HFFc6 (cell line): ENCODE data around the gene UGT1A8. TPM values are rescaled to one million over a fixed set of nuclear protein-coding genes. Genes with fewer than 3 reads are reported as not detected.
"Not testable (repeated sequence)": the region's sequence is repeated elsewhere in the genome, so short reads cannot be mapped to it uniquely, and the experiment has no call there.

Source experiments
- DNase-seq: peaks from one replicate; pipeline ENCODE4 v3.0.0-alpha.2; 2018
- H3K27ac Mint-ChIP-seq: 2 replicates; pipeline ENCODE4 v1.8.0; 2020; ENCODE audit warnings: mild to moderate bottlenecking, mixed read lengths
- H3K27me3 Mint-ChIP-seq: 2 replicates; pipeline ENCODE4 v1.8.0; 2021; ENCODE audit warnings: mild to moderate bottlenecking, moderate library complexity, mixed read lengths; ENCODE audit not compliant: insufficient read depth
- H3K36me3 Mint-ChIP-seq: 2 replicates; pipeline ENCODE4 v1.8.0; 2021; ENCODE audit warnings: low read depth, mixed read lengths
- H3K4me1 Mint-ChIP-seq: 2 replicates; pipeline ENCODE4 v1.8.0; 2020; ENCODE audit warnings: low read depth, mixed read lengths
- H3K4me3 Mint-ChIP-seq: 2 replicates; pipeline ENCODE4 v1.8.0; 2020; ENCODE audit warnings: mild to moderate bottlenecking, moderate library complexity, mixed read lengths
- H3K9me3 Mint-ChIP-seq: 2 replicates; pipeline ENCODE4 v1.8.0; 2020; ENCODE audit warnings: mild to moderate bottlenecking, mixed read lengths
- CTCF ChIP-seq: fragments of 200-600 bp; sonication (generic); IDR thresholded peaks from 2 replicates; pipeline ENCODE4 v1.5.0; 2021; ENCODE audit warnings: antibody characterized with exemption, mild to moderate bottlenecking
- total RNA-seq, 6 experiments: library from RNA; stranded (reverse); fragmentation: NEBNext Ultra II Directional; extraction: Animal tissue kit (Norgen Biotek cat#: 25700); gene quantifications; 2 replicates in 1 of 6; 3 replicates in 5 of 6; pipeline ENCODE4 v1.2.3, GENCODE V29; 2021

UGT1A8 gene
- total RNA-seq, 6 experiments from 2014 or later: not detected

GRCh38 chr2:233712611-233713261 is 95.3 kb downstream of the UGT1A8 start, which contains the start of gene UGT1A5:
Gene UGT1A5, plus strand, starts transcription at chr2:233712907. Its CDS starts 85 bp downstream, at chr2:233712992.
- Mint-ChIP-seq H3K27ac (no peak within 1 kb of the TSS), H3K9me3 (no peaks in the 10 kb centered on the region), H3K27me3 (peaks cover 7% of the 10 kb centered on the region), H3K4me1 (peaks cover 6% of the 10 kb centered on the region; the same call in 1 of the 2 replicates), H3K4me3 (no peak within 1 kb of the TSS), H3K36me3 (no peaks in the 10 kb centered on the region)
- DNase-seq: no peak
- no peak for TF ChIP-seq CTCF

- Mint-ChIP-seq H3K4me3 (no peak overlapping the region), H3K27me3 (peaks cover 7% of the 10 kb centered on the region)
- TF ChIP-seq CTCF: no peak
Measured at GRCh38 chr2:233713262-233713615, 95.8 kb downstream of the UGT1A8 start.

GRCh38 chr2:233714121-233714520 is 96.7 kb downstream of the UGT1A8 start:
- no peak for DNase-seq
- Mint-ChIP-seq H3K4me3 (no peak overlapping the region), H3K27me3 (peaks cover 7% of the 10 kb centered on the region), H3K4me1 (no peaks in the 10 kb centered on the region), H3K36me3 (no peaks in the 10 kb centered on the region), H3K9me3 (no peaks in the 10 kb centered on the region), H3K27ac (no peak overlapping the region)
- TF ChIP-seq CTCF: no peak

More at GRCh38 chr2:233713262-233713615, 95.8 kb downstream of the UGT1A8 start:
- H3K36me3 Mint-ChIP-seq: no peaks in the 10 kb centered on the region
- H3K4me1 Mint-ChIP-seq: peaks cover 2% of the 10 kb centered on the region; the same call in 1 of the 2 replicates
- no peaks in the 10 kb centered on the region for H3K9me3 Mint-ChIP-seq
- DNase-seq: no peak
- H3K27ac Mint-ChIP-seq: no peak overlapping the region

GRCh38 chr2:233718552-233718951 is 101.1 kb downstream of the UGT1A8 start, which contains the start of gene UGT1A4:
Gene UGT1A4, plus strand, starts transcription at chr2:233718736. Its CDS starts 85 bp downstream, at chr2:233718821.
- Mint-ChIP-seq H3K27ac (no peak within 1 kb of the TSS), H3K4me1 (no peaks in the 10 kb centered on the region), H3K27me3 (peaks cover 10% of the 10 kb centered on the region), H3K4me3 (no peak within 1 kb of the TSS), H3K36me3 (no peaks in the 10 kb centered on the region), H3K9me3 (no peaks in the 10 kb centered on the region)
- TF ChIP-seq CTCF: no peak
- DNase-seq: no peak

GRCh38 chr2:233728723-233729301 is 111.4 kb downstream of the UGT1A8 start, which contains the start of gene UGT1A3:
Gene UGT1A3, plus strand, starts transcription at chr2:233729042. Its CDS starts 85 bp downstream, at chr2:233729127.
- no peak for TF ChIP-seq CTCF
- H3K4me1 Mint-ChIP-seq: no peaks in the 10 kb centered on the region
- H3K9me3 Mint-ChIP-seq: peaks cover 4% of the 10 kb centered on the region
- H3K4me3 Mint-ChIP-seq: no peak within 1 kb of the TSS
- DNase-seq: no peak
- no peak within 1 kb of the TSS for H3K27ac Mint-ChIP-seq
- no peaks in the 10 kb centered on the region; the same call in 1 of the 2 replicates for H3K27me3 Mint-ChIP-seq
- no peaks in the 10 kb centered on the region for H3K36me3 Mint-ChIP-seq

- not testable (repeated sequence) for H3K27ac Mint-ChIP-seq
Measured at GRCh38 chr2:233736868-233737653, 119.6 kb downstream of the UGT1A8 start.

More at GRCh38 chr2:233736868-233737653, 119.6 kb downstream of the UGT1A8 start:
- DNase-seq, H3K27me3 Mint-ChIP-seq, H3K4me1 Mint-ChIP-seq, H3K36me3 Mint-ChIP-seq, H3K4me3 Mint-ChIP-seq, H3K9me3 Mint-ChIP-seq: not testable (repeated sequence)
